ENCODE results near the gene STAT1. TPM values are rescaled to one million over a fixed set of nuclear protein-coding genes. Genes with fewer than 3 reads are reported as not detected.

The STAT1 gene
- total RNA-seq, 1 experiment from 2014 or later, result 60.7 TPM

- H3K9me3 ChIP-seq (ENCODE audit: control insufficient read depth in 1 of 2, insufficient read depth in 1 of 2, low read depth in 1 of 2, low read length in 2 of 2), result no peaks in the 10 kb centered on the region
- ChIA-PET CTCF (no interaction called here), RAD21 (ENCODE audit: low non-redundant PET in 1 of 2, low total read pairs in 2 of 2, uncharacterized antibody in 2 of 2, unreplicated experiment in 2 of 2) (no interaction called here), POLR2A (no interaction called here)
- no peak overlapping the region for H3K4me2 ChIP-seq (ENCODE audit: low read length)
- no peak for TF ChIP-seq SIN3A (IDR thresholded peaks at IDR 0.05; ENCODE audit: low read depth)
- no peak for TF ChIP-seq EZH2phosphoT487 (IDR thresholded peaks at IDR 0.05; ENCODE audit: borderline replicate concordance)
- TF ChIP-seq EGR1 (IDR thresholded peaks at IDR 0.05; ENCODE audit: low read depth), result no peak
- no peak for TF ChIP-seq POLR2A (IDR thresholded peaks at IDR 0.05; ENCODE audit: borderline replicate concordance, extremely low read depth, insufficient read depth, insufficient read length)
- TF ChIP-seq CTCF (IDR thresholded peaks at IDR 0.05 in 2 of 3, conservative IDR thresholded peaks at IDR 0.05 in 1 of 3; ENCODE audit: borderline replicate concordance in 1 of 3, insufficient read depth in 1 of 3, low read depth in 2 of 3, low read length in 2 of 3), result no peak
- TF ChIP-seq JUND (IDR thresholded peaks at IDR 0.05), result no peak
- TF ChIP-seq EZH2 (IDR thresholded peaks at IDR 0.05), result no peak
- TF ChIP-seq ELF1 (IDR thresholded peaks at IDR 0.05; ENCODE audit: borderline replicate concordance, low read depth), result no peak
- no peak for TF ChIP-seq CEBPB (IDR thresholded peaks at IDR 0.05; ENCODE audit: low read depth)
- no peak overlapping the region for H2AFZ ChIP-seq (ENCODE audit: low read depth, low read length, poor library complexity, severe bottlenecking)
- no peaks in the 10 kb centered on the region for H4K20me1 ChIP-seq (ENCODE audit: insufficient read depth)
- ATAC-seq, result no peak
- H3K4me3 ChIP-seq (replicated peaks in 1 of 2; ENCODE audit: low read depth in 1 of 2, low read length in 2 of 2), result no peak overlapping the region
- peaks cover 69 to 73% of the 10 kb centered on the region in 2 experiments for H3K36me3 ChIP-seq (ENCODE audit: control insufficient read depth in 1 of 2, insufficient read depth in 2 of 2, low read length in 2 of 2)
- no peaks in the 10 kb centered on the region for H3K9me2 ChIP-seq (ENCODE audit: insufficient read depth)
- intact Hi-C loops (cut with micrococcal nuclease), result no loop called here
- DNase-seq (ENCODE audit: low read depth, low spot score), result no peak
- H3K27ac ChIP-seq (ENCODE audit: low read depth, low read length), result no peak overlapping the region
- no peak overlapping the region for H3K9ac ChIP-seq (ENCODE audit: low read length)
- no TSS peak for BruUV-seq (replicated peaks)
- H3K27me3 ChIP-seq (ENCODE audit: insufficient read depth, low read length), result no peaks in the 10 kb centered on the region
- no peaks in the 10 kb centered on the region for H3K4me1 ChIP-seq (ENCODE audit: control insufficient read depth in 1 of 2, insufficient read depth in 2 of 2, low read length in 2 of 2)
- peaks cover 11% of the 10 kb centered on the region for H3K79me2 ChIP-seq (ENCODE audit: insufficient read depth, low read length)
These were observed 7.7 kb downstream of the STAT1 start for GRCh38 chr2:191006297-191006696.

Data from HCT116 (cell line).